Tibial nerve (tissue), 4 donors: Measurements from ENCODE around the gene GPR180.

Experiments
- CTCF ChIP-seq, 5 experiments: fragments of 200-600 bp in 3 of 5; fragments of 450-650 bp in 2 of 5; sonication (generic) in 3 of 5; IDR thresholded peaks; one replicate each; pipeline ENCODE4 v1.5.1; 2016 to 2019; ENCODE audit warnings: antibody characterized with exemption in 5 of 5, mild to moderate bottlenecking in 3 of 5, moderate library complexity in 2 of 5
- EP300 ChIP-seq, 2 donors: sonication (generic); formaldehyde crosslinking; IDR thresholded peaks; one replicate each; pipeline ENCODE4 v1.6.1; 2017; ENCODE audit warnings: antibody characterized with exemption in 2 of 2, mild to moderate bottlenecking in 1 of 2
- POLR2A ChIP-seq, 2 donors: fragments of 450-650 bp; IDR thresholded peaks; one replicate each; pipeline ENCODE4 v1.6.1; 2017; ENCODE audit warnings: antibody characterized with exemption in 2 of 2, mild to moderate bottlenecking in 2 of 2, moderate library complexity in 2 of 2

- TF ChIP-seq CTCF (IDR thresholded peaks at IDR 0.05) = no peak
- TF ChIP-seq POLR2A (IDR thresholded peaks at IDR 0.05) = no peak
- no peak for TF ChIP-seq EP300 (IDR thresholded peaks at IDR 0.05)
Measured at GRCh38 chr13:94636942-94637578, 35.4 kb downstream of the GPR180 start.
